ENCODE measurements around the gene RBM27. TPM values are rescaled to one million over a fixed set of nuclear protein-coding genes. Genes with fewer than 3 reads are reported as not detected.
"Not testable (repeated sequence)": the region's sequence is repeated elsewhere in the genome, so short reads cannot be mapped to it uniquely, and the experiment has no call there.

Gene RBM27
- total RNA-seq, 1 experiment from 2014 or later = 26.3 TPM

DNA sequence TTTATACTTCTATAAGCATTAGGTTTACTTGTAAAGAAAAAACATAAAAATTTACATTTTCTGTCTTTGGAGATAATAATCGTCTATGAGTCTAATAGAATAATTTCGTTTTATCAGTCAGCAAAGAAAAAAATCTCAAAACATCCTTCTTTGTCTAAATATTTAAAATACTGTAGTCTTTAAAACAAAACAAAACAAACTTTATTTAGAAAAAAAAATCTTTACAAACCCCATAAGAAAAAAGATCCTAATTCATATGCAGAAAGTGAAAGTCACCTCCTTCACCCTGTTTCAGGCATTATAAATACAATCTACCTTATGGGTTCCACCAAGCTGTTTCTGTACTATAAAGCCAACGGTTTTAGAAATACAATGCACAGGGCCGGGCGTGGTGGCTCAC lies 26.6 kb upstream of the RBM27 start:
- Mint-ChIP-seq H3K4me3 (ENCODE audit: low read depth, unreplicated experiment) (no peak overlapping the region), H3K9me3 (ENCODE audit: low read depth, unreplicated experiment) (no peaks in the 10 kb centered on the region), H3K27me3 (ENCODE audit: unreplicated experiment) (no peaks in the 10 kb centered on the region), H3K27ac (ENCODE audit: unreplicated experiment) (no peak overlapping the region), H3K36me3 (ENCODE audit: insufficient read depth, unreplicated experiment) (peaks cover 72% of the 10 kb centered on the region), H3K4me1 (ENCODE audit: low read depth, unreplicated experiment) (no peaks in the 10 kb centered on the region)
- no TSS peak for BruUV-seq (replicated peaks)
- intact Hi-C loops (cut with micrococcal nuclease; ENCODE audit: unreplicated experiment) = no loop called here
- TF ChIP-seq CTCF (IDR thresholded peaks at IDR 0.05; ENCODE audit: unreplicated experiment) = no peak
- CTCF ChIA-PET = no interaction called here
- no peak for DNase-seq

- BruUV-seq (replicated peaks) = no TSS peak
- intact Hi-C loops (cut with micrococcal nuclease; ENCODE audit: unreplicated experiment) = no loop called here
- no peak overlapping the region for H3K27ac Mint-ChIP-seq (ENCODE audit: unreplicated experiment)
- TF ChIP-seq CTCF (IDR thresholded peaks at IDR 0.05; ENCODE audit: unreplicated experiment) = no peak
- peaks cover 79% of the 10 kb centered on the region for H3K36me3 Mint-ChIP-seq (ENCODE audit: insufficient read depth, unreplicated experiment)
- no peaks in the 10 kb centered on the region for H3K4me1 Mint-ChIP-seq (ENCODE audit: low read depth, unreplicated experiment)
- CTCF ChIA-PET = interaction anchor here (1.6 kb wide), 1 partner anchor 23 kb away, joined by 4 read pairs; the partner anchor contains the start of gene RBM27
- no peak overlapping the region for H3K4me3 Mint-ChIP-seq (ENCODE audit: low read depth, unreplicated experiment)
- DNase-seq = no peak
- H3K27me3 Mint-ChIP-seq (ENCODE audit: unreplicated experiment) = no peaks in the 10 kb centered on the region
- no peaks in the 10 kb centered on the region for H3K9me3 Mint-ChIP-seq (ENCODE audit: low read depth, unreplicated experiment)
These were observed 23.7 kb upstream of the RBM27 start for GRCh38 chr5:146179696-146180095.

GRCh38 chr5:146183403-146183802 lies 20.0 kb upstream of the RBM27 start:
- peak overlapping the region; percentile 94 for H3K4me3 Mint-ChIP-seq (ENCODE audit: low read depth, unreplicated experiment)
- H3K36me3 Mint-ChIP-seq (ENCODE audit: insufficient read depth, unreplicated experiment) = peaks cover 46% of the 10 kb centered on the region
- intact Hi-C loops (cut with micrococcal nuclease; ENCODE audit: unreplicated experiment) = loop anchor here (2.0 kb wide), 2 partner anchors 19 to 203 kb away; partner anchors contain the start of gene RBM27
- not testable (repeated sequence) for H3K4me1 Mint-ChIP-seq (ENCODE audit: low read depth, unreplicated experiment); H3K9me3 Mint-ChIP-seq (ENCODE audit: low read depth, unreplicated experiment); H3K27me3 Mint-ChIP-seq (ENCODE audit: unreplicated experiment); DNase-seq; H3K27ac Mint-ChIP-seq (ENCODE audit: unreplicated experiment); BruUV-seq (replicated peaks)
- CTCF ChIA-PET = interaction anchor here (0.6 kb wide), 1 partner anchor 241 kb away, joined by 4 read pairs; no protein-coding TSS in a partner anchor

DNA sequence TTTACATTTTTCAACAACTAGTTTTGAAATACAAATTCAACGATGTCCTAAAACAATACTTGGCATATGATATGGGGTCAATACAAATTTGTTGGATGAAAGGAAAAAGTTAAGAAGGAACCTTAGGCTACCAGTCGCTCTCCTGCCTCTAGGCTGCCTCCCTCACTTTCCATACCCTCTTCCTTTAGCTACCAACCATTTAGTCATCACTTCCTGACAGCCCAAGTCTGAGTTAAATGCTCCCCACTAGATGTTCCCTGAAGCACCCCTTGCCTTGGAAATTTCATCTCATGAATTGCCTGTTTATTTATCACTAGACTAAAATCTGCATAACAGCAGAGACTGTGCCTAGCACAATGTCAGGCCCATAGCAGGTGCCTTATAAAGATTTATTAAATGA lies 18.2 kb upstream of the RBM27 start:
- DNase-seq = no peak
- Mint-ChIP-seq H3K4me1 (ENCODE audit: low read depth, unreplicated experiment) (peaks cover 8% of the 10 kb centered on the region), H3K4me3 (ENCODE audit: low read depth, unreplicated experiment) (no peak overlapping the region), H3K36me3 (ENCODE audit: insufficient read depth, unreplicated experiment) (peaks cover 32% of the 10 kb centered on the region), H3K9me3 (ENCODE audit: low read depth, unreplicated experiment) (no peaks in the 10 kb centered on the region), H3K27me3 (ENCODE audit: unreplicated experiment) (no peaks in the 10 kb centered on the region), H3K27ac (ENCODE audit: unreplicated experiment) (peak overlapping the region; percentile 57)
- intact Hi-C loops (cut with micrococcal nuclease; ENCODE audit: unreplicated experiment) = no loop called here
- CTCF ChIA-PET = interaction anchor here (0.7 kb wide), 1 partner anchor 225 kb away, joined by 3 read pairs; no protein-coding TSS in a partner anchor
- BruUV-seq (replicated peaks) = no TSS peak
- TF ChIP-seq CTCF (IDR thresholded peaks at IDR 0.05; ENCODE audit: unreplicated experiment) = no peak

DNA sequence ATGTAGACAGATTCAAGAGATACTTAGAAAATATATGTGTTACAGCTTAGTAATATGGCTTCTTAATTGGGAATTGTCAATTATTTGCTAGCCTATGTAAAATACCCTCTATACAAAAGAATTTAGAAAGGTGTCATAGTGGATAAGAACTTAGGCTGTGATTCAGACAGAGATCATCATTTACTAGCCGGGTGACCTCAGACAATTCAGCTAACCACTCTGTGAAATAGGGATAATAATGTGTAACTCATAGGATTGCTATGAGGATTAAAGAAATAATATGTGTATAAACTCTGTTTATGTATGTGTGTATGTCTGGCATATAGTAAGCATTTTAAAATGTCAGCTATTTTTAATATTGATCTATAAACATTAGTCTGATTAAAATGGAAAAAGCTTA lies 15.0 kb upstream of the RBM27 start:
- peaks cover 24% of the 10 kb centered on the region for H3K4me1 Mint-ChIP-seq (ENCODE audit: low read depth, unreplicated experiment)
- H3K36me3 Mint-ChIP-seq (ENCODE audit: insufficient read depth, unreplicated experiment) = peaks cover 3% of the 10 kb centered on the region
- no peak for TF ChIP-seq CTCF (IDR thresholded peaks at IDR 0.05; ENCODE audit: unreplicated experiment)
- H3K27ac Mint-ChIP-seq (ENCODE audit: unreplicated experiment) = no peak overlapping the region
- intact Hi-C loops (cut with micrococcal nuclease; ENCODE audit: unreplicated experiment) = no loop called here
- no TSS peak for BruUV-seq (replicated peaks)
- H3K4me3 Mint-ChIP-seq (ENCODE audit: low read depth, unreplicated experiment) = no peak overlapping the region
- H3K27me3 Mint-ChIP-seq (ENCODE audit: unreplicated experiment) = peaks cover 7% of the 10 kb centered on the region
- no peak for DNase-seq
- CTCF ChIA-PET = interaction anchor here (1.1 kb wide), 1 partner anchor 258 kb away, joined by 3 read pairs; the partner anchor contains the start of gene TCERG1
- no peaks in the 10 kb centered on the region for H3K9me3 Mint-ChIP-seq (ENCODE audit: low read depth, unreplicated experiment)

All from Calu3 (cell line).